Stimulated activated naive CD4-positive, alpha-beta T cell (primary cell): ENCODE measurements around the gene DMXL2.
A peak's percentile ranks its signal among the peaks of the same experiment; 100 is the strongest.
"Not testable (repeated sequence)": the region's sequence is repeated elsewhere in the genome, so short reads cannot be mapped to it uniquely, and the experiment has no call there.

Experiments
- DNase-seq, 6 experiments: peaks; one replicate each; lab custom pipeline; 2025; lab: John Stamatoyannopoulos, UW

DMXL2 gene

DNA sequence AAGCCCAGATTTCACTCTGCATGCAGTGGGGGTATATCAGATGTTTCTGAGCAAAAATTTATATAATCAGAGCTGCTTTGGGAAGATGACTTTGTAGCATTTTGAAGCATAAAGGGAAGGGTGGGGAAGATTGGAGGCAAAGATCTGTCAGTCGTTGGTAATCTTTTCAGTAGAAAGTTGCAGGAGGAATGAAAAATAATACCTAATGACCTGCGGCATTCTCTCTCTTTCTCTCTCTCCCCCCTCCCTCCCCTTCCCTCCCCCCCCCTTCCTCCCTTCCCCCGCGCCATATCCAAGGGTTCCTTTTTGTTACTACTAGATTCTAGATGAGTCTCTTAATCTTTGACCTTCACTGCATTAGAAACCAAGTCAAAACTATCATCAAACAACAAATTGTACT, 1.5 kb upstream of the DMXL2 start:
- no peak for DNase-seq

GRCh38 chr15:51623386-51623938, 891 bp upstream of the DMXL2 start:
- no peak for DNase-seq

- DNase-seq: peak in 3 of 6 experiments; percentile 18 to 52 (median 22)
Measured at GRCh38 chr15:51621936-51622603, 501 bp downstream of the DMXL2 start.

GRCh38 chr15:51621155-51621765, 1.3 kb downstream of the DMXL2 start:
- DNase-seq: no peak

GRCh38 chr15:51620641-51621040, 1.9 kb downstream of the DMXL2 start:
- no peak for DNase-seq

DNA sequence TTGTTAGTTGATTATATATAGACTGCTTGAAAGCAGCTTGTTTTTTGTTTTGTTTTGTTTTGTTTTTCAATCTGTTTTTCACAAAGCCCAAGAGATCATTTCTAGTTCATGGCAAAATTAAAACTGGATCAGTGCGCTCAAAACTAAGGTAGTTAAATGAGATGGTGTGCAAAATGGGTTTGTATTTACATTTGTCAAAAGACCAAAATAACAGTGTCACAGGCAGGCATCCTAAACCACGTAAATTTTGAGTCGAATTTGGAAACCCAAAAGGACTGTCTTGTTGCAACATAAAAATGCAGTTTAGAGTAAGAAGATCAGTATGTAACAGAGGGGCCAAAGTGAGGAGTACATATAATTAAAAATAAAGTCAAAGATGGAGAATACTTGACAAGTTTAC, 2.4 kb downstream of the DMXL2 start:
- no peak for DNase-seq

GRCh38 chr15:51619331-51620035, 3.1 kb downstream of the DMXL2 start:
- DNase-seq: no peak

DNA sequence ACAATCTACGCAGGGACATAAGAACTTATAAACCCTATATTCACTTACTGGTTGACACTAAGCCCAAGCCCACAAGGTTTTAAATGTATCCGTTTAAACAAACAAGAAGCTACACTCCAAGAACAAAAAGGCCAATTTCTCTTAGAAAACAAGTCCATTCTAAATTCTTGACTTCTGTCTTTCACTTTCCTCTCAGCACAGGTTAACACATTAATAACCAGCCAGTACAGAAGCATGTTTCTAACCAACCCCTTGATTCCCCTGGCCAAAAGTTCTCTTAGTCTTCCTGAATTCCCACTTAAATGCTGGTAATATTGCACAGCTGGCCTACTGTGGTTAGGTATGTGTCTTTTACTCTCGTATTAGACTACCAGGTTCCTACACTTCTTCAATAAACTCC, 4.7 kb downstream of the DMXL2 start:
- DNase-seq: no peak

DNA sequence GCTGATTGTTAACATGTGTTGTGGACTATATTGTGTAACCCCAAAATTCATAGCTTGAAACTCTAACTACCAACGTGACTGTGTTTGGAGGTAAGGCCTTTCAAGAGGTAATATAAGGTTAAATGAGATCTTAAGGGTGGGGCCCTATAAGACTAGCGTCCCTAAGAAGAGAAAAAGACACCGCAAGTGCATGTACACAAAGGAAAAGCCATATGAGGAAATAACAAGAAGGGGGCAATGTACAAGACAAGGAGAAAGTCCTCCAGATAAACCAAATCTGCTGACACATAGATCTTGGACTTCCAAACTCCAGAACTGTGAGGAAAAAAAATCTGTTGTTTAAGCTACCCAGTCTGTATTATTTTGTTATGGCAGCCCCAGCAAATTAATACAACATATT, 8.6 kb downstream of the DMXL2 start:
- DNase-seq: no peak

GRCh38 chr15:51612669-51613068, 9.9 kb downstream of the DMXL2 start:
- not testable (repeated sequence) for DNase-seq

GRCh38 chr15:51603462-51603948, 19.1 kb downstream of the DMXL2 start:
- DNase-seq: not testable (repeated sequence)

- no peak for DNase-seq
Measured at GRCh38 chr15:51603002-51603401, 19.6 kb downstream of the DMXL2 start.

DNA sequence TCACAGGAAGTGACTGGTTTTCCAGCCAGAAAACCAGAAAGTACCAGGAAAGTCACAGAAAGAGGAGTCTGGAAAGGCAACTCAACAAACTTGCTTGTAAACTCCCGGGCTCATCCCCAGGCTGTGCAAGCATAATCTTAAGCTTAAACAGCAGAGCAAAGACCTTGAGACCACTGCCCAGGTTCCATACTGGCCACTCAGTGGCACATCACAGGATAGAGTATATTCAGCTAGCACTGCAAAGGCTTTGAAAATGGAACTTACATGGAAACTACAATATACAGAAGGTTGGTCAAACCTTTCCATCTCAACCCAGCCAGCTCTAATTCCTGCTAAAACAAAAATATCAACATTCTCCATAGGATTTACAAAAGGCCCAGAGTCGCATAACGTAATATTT, 20.1 kb downstream of the DMXL2 start:
- no peak for DNase-seq

GRCh38 chr15:51601801-51602200, 20.8 kb downstream of the DMXL2 start:
- DNase-seq: no peak

- DNase-seq: no peak
Measured at GRCh38 chr15:51600114-51600513, 22.5 kb downstream of the DMXL2 start.

DNA sequence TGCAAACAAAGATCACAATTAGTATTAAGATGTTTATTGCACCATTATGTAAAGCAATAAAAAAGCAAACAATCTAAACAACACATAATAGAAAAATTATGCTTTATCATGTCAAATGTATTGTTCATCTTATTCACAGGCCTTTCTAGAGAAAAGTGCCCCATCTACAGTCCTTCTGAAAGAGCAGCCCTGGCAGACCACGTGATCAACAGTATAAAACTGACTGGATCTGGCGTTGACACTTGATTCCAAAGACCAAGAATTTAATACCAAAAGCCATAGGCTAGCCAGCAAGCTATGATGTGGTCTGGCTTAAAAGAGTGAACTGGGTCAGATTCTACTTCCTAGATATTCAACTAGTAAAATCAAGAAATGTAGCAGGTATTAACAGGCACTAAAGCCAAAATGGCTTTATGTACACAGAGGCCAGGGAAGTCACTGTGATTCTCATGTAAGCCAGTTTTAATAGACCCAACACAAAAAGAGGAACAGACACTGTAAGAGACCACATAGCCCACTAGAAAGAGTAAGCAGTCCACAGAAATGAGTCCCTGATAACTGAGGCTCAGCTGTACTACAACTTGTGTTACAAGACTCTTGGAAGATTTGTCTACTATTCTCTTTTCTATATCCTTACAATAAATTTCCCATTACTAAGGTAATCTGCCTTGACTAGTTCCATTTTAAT, 32.5 kb downstream of the DMXL2 start:
- DNase-seq: no peak

- DNase-seq: no peak
Measured at GRCh38 chr15:51588966-51589365, 33.6 kb downstream of the DMXL2 start.

DNA sequence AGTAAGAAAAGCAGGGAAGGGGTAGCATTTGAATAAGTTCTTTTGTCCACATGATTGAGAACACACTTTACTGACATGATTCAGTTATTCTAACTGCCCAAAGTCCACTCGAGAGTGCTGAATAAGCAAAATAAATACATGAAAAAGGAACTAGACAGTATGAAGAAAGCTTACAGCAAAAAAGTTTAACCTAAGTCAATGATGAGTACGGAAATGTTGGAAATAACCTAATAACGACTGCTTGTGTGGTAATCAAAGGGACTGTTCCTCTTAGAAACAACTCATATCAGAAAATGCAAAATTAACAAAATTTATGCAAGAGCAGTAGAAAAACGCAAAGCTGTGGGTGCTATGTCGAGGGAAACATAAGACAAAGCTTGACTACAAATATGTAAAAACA, 36.6 kb downstream of the DMXL2 start:
- DNase-seq: no peak

DNA sequence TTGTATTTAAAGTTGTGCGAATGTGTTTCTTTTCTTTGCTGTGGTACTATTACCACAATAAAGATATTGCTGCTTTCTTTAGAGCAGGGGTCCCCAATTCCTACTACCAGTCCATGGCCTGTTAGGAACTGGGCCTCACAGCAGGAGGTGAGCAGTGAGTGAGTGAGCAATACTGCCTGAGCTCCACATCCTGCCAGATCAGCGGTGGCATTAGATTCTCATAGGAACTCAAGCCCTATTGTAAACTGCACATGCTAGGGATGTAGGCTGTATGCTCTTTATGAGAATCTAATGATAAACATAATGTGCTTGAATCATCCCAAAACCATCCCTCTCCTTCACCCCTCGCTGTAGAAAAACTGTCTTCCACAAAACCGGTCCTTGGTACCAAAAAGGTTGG, 41.6 kb downstream of the DMXL2 start:
- DNase-seq: no peak

DNA sequence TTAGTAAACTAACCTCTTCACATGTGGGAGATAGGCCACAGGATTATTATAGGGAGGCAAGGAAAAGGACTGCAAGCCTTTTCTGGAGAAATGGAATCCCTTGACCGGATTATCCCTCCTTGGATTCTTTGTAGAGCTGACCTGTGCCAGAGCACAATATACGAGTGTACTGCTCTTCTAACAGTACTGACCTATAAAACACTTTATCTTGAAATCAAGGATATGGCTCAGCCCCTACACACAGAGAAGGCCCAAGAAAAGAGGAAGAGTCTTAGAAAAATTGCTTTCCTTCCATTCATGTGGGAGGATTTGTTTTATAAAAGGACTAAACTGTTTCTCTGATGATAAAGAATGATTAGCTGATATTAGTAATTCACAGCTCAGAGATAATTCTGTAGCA, 42.2 kb downstream of the DMXL2 start:
- no peak for DNase-seq

DNA sequence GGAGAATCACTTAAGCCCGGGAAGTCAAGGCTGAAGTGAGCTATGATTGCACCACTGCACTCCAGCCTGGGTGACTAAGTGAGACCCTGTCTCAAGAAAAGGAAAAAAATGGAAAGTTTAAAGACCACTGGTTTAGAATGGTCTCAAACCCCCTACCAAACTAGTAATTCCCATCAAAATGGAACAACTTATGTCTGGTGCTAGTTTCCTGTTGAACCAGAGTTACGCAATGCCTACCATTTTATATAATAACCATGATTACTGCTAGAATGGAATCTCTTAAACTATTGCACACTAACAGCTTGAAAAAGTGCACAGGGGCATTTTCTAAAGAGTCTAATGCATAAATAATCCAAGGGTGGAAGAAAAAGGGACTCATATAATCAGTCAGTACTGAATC, 43.6 kb downstream of the DMXL2 start:
- no peak for DNase-seq

- no peak for DNase-seq
Measured at GRCh38 chr15:51577636-51578304, 44.8 kb downstream of the DMXL2 start.
